ENCODE results near the gene CD24.
"Not testable (repeated sequence)": the region's sequence is repeated elsewhere in the genome, so short reads cannot be mapped to it uniquely, and the experiment has no call there.

The CD24 gene, protein sequence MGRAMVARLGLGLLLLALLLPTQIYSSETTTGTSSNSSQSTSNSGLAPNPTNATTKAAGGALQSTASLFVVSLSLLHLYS

DNA sequence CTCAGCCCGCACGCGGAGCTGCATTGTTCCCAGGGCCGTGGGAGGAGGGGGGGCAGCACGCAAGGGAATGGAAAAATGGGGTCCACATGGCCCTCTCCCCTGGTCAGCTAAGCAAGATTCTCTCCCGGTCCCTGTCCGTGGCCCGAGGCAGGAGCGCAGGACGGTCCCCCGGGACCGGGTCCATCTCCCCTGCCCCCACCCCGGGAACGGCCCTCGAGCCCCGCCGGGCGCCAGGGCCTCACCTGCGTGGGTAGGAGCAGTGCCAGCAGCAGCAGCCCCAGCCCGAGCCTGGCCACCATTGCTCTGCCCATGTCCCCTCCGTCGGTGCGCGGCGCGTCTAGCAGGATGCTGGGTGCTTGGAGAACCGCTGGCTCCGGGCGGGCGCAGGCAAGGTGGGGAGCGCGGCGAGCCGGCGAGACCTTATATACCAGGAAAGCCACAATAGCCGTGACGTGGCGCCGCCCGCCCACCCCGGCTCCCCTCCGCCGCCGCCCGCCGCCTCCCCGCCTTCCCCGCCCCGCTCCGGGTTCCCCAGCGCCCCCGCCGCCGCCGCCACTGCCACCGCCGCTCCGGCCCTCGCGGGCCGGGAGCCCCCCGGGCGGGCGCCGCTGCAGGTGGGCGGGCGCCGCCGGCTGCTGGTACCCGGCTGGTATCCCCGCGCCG, at the start of gene CD24:
Gene CD24, minus strand, starts transcription at position 394 of the 663 bp plus-strand sequence. Its CDS starts 83 bp downstream, at position 311.
- no peak for FAIRE-seq

DNA sequence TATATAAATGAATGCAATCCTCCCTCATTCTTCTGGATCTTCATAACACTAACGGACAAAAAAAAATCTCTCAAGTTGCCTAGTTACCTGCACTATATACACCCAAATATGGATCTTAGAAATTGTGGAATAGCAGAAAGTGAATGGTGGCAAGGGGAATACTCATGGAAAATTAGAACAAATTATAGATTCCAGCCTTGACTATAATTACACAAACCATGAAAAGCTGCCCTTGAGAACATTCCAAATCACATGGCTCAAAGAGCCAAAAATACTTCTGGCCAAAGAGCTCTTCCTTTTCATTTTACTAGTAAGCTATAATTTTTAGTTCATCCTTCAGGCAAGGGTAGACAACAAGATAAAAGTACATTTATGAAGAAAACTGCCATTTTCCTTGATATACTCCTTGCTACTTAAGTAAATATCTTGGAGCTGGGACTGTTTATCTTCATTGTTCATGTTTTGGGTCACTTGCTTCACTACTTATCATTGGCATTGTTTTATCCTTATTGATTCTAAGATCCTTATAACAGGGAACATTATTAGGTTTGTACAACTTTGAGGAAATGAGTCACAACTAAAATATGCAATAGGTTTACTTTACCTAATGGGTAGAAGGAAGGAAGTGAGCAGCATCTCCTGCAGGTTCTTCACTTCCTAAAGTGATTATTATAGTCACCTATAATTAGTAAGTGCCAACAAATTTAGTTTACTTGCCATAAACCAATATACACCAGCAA, 47.1 kb upstream of the CD24 start:
- FAIRE-seq, result no peak

GRCh38 chr6:107020239-107020638, 45.7 kb upstream of the CD24 start:
- no peak for FAIRE-seq

DNA sequence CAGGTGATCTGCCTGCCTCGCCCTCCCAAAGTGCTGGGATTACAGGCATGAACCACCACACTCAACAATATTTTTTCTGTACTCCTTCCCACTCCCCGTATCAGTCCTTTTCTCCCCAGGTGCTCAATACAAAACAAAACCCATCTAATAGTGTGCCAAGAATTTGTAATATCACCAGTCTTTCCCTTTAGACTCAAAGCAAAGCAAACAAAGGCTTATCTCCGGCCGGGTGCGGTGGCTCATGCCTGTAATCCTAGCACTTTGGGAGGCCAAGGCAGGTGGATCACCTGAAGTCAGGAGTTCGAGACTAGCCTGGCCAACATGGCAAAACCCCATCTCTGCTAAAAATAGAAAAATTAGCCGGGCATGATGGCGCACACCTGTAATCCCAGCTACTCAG, 45.1 kb upstream of the CD24 start:
- not testable (repeated sequence) for FAIRE-seq

- FAIRE-seq, result no peak
Measured at GRCh38 chr6:107019047-107019446, 44.5 kb upstream of the CD24 start.

- FAIRE-seq, result no peak
Measured at GRCh38 chr6:107009499-107009898, 35.0 kb upstream of the CD24 start.

DNA sequence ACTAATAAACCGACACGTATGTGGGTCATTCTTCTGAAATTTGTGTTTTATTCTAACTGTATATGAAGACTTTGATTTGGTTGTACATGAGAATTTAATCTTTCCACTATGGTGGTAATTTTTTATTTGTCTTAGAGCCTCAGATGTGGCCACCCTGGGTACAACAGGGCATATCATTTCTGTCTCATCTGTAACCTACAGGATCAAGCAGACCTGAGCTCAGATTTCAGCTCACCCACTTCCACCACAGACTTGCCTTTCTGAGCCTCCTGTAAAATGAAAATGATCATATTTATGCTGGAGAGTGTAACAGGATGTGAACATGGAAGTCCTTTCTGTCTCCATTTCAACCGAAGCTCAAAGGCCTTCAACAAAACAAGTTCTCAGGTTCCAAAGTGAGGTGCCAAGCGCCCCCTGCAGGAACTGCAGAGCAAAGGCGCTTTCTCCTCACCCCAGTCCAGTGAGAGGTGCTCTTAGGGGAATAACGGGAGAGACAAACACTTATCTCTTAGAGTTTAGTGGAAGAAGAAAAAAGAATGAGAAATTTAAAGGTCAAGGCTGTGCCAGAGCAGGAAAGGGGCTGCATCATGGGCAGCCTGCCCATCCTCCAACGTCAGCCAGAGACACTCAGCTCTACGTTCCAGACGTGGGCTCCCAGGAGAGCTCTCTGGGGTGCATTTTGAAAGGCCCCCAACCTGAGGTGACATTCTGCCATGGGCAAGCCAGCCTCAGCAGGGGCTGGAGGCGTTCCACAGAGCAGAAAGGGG, 23.0 kb upstream of the CD24 start:
- FAIRE-seq, result no peak

DNA sequence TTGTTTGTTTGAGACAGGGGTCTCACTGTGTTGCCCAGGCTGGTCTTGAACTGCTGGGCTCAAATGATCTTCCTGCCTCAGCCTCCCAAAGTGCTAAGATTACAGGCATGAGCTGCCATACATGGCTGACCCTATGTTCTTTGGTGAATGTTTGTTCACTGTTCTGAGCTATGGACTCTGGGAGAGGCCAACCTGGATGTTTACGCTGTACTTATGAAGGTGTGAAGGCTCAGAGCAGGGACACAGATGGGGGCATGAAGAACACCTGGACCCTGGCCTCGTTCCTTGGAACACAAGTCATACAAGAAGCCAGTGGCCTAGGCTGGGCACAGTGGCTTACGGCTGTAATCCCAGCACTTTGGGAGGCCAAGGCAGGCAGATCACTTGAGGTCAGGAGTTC, 21.1 kb upstream of the CD24 start:
- no peak for FAIRE-seq

GRCh38 chr6:106989737-106990136, 15.2 kb upstream of the CD24 start:
- not testable (repeated sequence) for FAIRE-seq

DNA sequence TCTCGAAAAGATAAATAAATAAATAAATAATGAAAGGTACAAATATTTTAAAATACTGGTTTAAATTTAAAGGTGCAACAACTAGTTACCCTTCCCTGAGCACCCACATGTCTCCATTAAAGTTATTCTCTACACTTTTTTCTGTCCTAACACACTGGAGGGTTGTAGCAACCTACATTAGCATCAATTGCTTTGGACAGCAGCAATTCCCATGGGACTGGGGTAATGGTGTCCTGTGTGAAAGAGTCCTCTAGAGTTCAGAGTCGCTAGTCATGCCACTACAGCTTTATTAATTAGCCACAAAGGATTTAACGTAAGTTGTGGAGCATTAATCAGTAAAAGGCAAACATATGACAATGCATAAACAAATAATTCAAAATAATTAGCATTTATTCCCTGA, 14.1 kb upstream of the CD24 start:
- FAIRE-seq, result no peak

GRCh38 chr6:106981926-106982325, 7.4 kb upstream of the CD24 start:
- no peak for FAIRE-seq

DNA sequence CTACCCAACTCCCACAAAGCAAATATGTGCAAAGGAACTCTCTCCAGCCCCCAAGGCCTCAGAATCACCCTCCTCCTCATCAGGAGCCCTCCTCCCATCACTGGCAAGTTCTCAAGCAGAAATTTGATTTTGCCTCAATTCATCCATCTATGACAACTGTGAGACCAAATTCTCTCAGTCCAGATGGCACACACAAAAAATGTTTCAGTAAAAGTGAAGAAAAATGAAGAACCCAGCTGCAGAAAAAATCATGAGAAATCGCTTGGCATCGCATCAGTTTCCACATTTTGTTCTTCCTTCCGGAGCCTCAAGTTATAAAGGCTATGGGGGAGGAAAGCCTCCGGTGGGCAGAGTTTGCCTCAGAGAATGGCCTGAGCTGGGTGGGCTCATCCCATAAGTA, 6.4 kb upstream of the CD24 start:
- FAIRE-seq, result no peak

- no peak for FAIRE-seq
Measured at GRCh38 chr6:106979435-106979884, 4.9 kb upstream of the CD24 start.

DNA sequence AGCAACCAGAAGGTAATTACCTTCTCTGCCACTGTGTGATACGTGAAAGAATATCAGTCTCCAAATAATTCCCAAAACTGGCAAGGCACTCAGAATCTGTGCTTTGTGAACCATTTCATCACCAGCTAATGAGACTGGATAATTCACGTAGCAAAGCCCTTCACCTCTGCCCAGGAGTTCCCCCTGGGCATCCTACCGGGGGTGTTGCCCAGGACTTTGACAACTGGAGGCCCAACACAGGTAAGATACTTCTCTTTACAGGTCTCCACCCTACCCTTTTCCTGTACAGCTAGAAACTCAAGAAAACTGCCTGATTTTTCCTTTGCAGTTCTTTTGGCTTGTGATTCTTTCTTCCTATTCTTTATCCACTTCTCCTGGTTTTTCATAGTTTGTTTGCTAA, 2.7 kb upstream of the CD24 start:
- FAIRE-seq, result no peak

GRCh38 chr6:106976270-106976669, 1.7 kb upstream of the CD24 start:
- FAIRE-seq, result no peak

DNA sequence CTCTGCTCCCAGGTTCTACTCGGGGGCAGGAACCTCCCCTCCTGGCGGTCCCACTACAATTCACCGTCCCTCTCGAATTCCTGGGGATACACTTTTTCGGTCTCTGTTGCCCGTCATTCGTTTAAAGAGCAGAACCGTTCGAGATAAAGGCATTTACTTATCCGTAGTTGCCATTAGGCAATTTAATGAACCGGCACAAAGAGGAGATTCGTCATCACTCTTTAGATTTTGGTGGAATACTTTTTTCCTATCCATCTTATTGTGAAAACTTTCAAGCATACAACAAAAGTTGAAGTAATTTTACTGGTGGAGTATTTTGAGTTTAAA, 1.2 kb upstream of the CD24 start:
- FAIRE-seq, result no peak

DNA sequence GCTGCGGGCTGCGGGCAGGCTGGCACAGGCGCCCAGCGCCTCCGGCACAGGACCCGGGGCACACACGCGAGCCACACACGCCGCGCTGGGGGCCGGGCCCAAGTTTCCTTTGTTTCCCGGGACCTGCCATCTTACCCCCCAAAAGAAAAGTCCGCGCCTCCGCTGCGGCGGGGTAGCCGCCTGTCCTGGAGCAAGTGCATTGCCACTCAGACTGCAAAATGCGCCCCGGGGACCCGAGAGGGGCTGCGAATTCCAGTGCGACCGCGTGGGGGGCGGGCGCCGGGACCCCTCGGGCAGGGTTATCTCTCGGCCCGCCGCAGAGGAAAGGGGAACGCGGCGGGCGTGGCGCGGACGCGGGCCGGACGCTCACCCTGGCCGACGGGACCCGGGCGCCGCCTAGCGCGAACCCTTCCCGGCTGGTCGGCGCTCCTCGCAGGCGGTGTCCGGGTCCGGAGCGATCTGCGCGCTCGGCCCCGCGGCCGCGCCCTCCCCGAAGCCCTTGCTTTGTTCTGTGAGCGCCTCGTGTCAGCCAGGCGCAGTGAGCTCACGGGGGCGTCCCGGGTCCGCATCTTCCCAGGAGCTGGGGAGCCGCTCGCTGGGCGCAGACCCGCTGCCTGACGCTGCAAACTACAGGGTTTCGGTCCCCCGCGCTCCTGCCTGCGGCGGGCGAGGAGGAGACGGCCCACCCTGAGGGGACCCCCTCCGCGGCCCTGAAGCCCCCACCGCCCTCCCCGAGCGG, 639 bp upstream of the CD24 start:
- no peak for FAIRE-seq

DNA sequence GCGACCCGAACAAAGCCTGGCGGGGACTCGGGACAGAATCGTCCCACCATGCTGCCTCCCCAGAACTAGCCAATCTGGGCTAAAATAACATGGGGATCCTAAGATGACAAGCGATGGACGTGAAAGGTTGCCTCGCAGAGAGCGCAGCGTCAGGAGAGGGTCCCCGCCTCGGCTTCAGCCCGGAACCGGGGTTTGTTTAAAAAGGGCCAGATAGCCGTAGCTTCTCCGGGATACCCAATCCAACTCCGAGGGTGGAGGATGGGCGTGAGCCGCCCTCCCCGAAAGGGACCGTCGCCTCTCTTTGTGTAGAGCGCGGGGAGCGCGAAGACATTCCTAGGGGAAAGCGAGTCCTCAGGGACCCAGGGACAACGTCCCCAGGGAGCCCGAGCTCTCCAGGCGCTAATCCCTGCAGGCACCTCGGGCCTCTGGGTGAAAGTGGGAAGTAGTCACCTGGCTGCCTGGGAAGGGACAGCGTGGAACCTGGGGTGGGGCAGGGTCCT, 643 bp downstream of the CD24 start:
- no peak for FAIRE-seq

DNA sequence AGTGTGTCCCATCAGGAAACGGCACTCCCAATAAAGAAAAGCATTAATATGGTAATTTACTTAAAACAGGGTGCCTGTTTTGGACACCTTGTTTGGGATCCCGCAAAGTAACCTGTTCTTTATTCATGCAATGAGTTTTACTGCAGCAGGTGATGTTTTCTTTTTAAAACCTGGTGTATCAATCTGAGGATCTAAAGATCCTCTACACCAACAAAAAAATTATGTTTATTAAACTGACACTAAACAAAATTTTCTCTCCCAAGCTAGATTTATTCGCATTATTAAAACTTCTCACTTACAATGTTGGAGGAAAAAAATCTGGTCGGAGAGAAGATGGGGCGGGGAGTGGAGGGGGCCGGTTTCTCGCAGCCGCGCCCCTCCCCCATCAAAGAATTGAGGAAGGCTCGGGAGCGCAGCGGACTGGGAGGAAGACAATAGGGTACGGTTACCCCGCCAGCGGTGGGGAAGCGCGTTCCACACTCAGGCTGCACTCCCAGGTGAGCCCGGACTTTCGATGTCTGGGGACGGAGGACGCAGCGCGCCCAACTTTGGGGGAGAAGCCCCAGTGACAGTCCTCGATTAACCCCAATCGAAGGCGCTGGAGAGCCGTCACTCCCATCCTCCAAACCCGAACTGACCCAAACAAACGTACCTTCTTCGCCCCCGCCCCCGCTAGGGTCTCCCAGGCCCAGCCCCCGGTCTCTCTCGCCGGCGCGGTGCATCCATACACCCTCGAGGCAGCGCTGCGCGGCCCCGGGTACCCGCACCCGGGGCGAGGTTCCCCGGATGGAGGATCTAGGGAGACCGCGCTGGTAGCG, 1.3 kb downstream of the CD24 start:
- no peak for FAIRE-seq

DNA sequence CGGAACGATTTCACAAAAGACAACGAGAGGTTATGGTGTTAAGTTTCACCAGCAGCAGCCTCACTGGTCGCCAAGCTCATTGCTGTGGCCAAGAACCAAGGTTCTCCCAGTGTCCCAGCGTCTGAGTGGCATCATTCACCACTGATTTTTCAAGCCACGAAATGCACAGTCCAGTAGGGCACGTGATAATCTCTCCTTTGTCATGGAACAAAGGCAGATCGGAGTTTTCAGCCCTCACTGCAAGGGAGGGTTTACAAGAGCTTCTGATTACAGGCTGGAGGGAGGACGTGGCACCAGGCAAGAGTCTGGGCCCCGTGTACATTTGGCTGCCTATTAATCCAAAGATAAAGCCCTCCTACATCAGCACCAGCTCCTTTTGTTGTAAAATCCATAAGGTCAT, 2.0 kb downstream of the CD24 start:
- FAIRE-seq, result no peak

GRCh38 chr6:106970769-106971168, 3.8 kb downstream of the CD24 start:
- not testable (repeated sequence) for FAIRE-seq
